Stimulated activated CD8-positive, alpha-beta memory T cell treated with anti-CD3 and anti-CD28 coated beads, Interleukin-7, amount 100 ng/mL, for 1 hour (primary cell): Measurements from ENCODE around the gene ERCC5.

Experiments used
- DNase-seq, 2 donors: peaks; one replicate each; pipeline ENCODE4 v3.0.0-alpha.2; 2020; ENCODE audit warnings: low read depth in 2 of 2

Gene ERCC5

DNA sequence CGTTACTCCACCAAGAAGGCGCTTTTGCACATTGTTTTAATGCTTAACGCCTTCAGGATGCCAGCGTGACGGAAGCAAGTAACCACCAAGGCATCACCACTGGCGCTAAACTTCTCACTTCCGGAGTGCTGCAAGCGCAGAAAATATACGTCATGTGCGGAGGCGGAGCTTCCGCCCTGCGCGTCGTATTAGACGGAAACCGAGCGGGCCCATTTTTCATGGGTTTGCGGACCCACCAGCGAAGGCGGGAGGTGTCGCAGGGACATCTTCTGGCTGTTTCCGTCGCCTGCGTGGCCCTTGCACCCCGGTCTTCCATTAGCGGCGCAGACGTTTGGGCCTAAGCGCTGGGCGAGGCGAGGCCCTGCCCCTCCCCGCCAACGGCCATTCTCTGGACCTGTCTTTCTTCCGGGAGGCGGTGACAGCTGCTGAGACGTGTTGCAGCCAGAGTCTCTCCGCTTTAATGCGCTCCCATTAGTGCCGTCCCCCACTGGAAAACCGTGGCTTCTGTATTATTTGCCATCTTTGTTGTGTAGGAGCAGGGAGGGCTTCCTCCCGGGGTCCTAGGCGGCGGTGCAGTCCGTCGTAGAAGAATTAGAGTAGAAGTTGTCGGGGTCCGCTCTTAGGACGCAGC is at the start of gene ERCC5:
ERCC5 (plus strand) TSS at position 403 of the 631 bp plus-strand sequence. CDS start 235 bp downstream, outside the sequence.
- peak; percentile 93 to 94 for DNase-seq

DNA sequence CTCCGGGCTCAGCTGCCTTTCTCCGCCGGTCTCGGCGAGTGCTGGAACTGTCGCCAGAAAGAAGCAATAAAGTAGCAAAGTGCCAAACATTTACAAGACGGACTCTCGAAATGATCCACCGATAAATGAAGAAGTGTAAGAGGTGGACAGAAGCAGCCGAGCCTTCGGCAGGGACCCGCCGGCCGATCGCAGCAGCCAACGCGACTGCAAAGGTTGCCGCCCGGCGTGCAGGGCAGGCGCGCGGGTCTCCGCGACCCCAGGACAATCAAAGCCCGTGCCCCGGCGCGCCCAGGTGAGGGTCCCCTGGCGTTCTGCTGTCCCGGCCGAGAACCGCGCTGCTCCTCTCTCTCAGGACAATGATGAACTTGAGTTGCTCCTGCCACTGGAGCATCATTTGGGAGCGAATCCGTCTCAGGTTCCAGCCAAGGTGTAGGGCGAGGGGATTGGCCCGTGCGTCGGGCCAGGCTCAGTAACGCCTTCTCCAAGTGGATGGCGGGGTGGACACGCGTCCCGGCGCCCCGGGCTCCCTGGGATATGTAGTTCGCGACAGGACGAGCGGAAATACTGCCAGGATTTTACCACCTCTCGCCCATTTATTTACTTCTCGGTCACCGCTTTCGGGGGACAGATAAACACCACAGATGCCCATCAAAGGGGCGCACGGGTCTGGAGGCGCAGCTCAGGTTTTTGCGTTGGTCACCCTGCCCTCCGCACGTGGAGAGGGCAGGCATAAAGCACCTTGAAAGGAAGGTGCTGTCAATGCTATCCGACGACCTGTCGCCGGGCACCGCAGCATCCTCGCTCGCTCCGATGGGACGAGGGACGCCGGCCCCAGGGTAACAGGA is 47.0 kb upstream of the ERCC5 start, which contains the start of the genes BIVM and POGLUT2:
BIVM (plus strand) TSS at position 539 of the 845 bp plus-strand sequence. CDS start 8,149 bp downstream, outside the sequence.
POGLUT2 (minus strand) TSS at position 396 of the 845 bp plus-strand sequence; CDS start at position 90, 306 bp downstream.
- DNase-seq, result peak; percentile 32 to 38

DNA sequence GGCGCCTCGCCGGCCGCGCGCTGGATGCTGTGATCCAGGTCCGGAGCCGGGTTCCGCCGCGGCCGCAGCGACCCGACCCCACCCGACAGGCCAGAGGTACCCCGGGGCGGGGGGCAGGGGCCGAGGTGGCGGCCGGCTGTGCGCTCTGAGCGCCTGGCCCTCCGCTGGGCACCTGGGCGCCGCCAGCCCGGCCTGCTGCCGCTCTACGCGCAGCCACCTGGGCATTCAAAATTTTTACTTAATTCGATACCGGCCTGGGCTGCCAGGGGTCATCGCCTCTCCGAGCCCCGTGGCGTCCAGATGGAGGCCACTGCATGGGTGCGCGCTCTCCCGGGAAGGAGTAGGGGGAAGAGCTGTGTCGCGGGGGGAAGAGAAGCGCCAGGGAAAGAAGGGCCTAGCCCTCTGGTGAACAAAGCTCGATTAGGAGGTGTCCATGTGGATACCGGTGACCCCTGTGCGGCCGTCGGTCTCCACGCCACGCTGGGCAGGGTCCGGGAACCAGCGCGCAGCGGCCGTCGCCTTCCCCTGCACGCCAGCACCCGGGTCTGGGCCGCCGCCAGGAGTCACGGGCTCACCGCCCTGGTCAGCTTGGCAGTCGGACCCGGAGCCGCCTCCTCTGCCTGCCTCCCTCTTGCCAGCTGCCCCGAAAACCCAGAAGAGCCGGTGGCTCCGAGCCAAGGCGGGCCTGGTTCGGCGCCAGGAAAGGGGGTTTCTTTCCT is 46.2 kb upstream of the ERCC5 start:
- no peak for DNase-seq

DNA sequence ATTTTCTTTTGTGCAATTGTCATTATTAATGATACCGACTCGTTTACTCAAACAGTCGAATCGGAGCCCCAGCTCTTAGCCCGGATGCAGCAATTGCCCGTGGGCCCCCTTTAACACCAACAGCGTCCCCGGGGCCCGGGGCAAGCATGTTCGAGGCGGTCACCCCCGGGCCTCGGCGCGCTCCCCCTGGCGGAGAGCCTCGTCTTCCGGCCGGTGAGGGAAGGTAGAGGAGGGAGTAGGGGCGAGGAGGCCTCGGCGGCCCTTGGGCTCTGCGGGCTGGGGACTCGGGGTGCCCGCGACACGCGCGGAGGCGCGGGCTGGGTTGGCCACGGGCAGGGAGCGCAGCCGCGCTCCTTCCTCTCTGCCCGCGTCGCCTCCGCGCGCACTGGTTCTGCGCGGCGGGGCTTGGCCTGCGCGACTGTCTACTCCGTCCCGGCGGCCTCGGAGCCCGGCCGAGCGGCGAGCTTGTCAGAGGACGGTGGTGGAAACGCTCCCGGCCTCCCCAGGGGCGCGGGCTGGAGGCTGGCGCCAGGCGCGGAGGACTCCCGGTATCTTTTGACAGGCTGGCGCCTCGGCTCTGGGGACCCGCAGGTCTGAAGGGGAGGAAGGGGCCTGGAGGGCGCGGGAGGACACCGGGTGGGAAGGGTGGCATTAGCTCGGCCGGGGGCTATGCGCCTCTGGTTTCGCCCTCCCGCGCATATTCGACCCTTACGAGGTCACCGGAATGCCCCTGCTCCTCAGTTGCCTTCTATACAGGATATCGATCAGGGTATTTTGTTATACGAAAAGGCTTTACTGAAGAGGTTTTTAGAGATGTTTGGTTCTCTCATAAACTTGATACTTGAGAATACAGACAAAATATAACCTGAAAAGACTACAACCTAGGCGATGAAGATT is 45.4 kb upstream of the ERCC5 start:
- peak; percentile 62 to 73 for DNase-seq

DNA sequence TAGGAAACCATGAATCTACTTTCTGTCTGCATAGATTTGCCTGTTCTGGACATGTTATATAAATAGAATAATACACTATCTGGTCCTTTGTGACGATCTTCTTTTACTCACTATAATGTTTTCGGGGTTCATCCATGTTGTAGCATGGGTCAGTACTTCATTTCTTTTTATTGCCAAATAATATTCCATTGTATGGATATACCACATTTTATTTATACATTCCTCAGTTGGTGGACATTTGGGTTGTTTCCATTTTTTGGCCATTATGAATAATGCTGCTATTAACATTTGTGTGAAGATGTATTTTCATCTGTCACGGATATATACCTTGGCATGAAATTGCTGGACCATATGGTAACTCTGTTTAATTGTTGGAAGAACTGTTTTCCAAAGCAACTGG is 40.2 kb upstream of the ERCC5 start:
- no peak for DNase-seq

DNA sequence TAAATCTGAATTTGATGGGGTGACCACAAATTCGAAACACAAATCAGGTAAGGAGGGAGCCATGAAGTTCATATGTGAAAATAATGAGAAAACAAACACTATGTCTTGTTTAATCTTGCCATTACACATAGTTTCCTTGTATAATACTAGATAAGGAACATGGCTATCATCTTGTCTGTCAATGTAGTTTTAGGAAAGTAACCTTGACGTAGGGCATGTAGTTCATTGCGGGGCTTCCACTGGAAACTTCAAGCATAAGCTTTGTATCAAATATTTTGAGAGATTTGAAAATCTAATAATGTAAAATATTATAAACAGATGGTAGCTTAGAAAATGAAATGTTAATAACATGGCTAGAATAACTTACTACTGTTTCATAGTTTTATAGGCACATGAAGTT is 38.1 kb upstream of the ERCC5 start:
- no peak for DNase-seq

DNA sequence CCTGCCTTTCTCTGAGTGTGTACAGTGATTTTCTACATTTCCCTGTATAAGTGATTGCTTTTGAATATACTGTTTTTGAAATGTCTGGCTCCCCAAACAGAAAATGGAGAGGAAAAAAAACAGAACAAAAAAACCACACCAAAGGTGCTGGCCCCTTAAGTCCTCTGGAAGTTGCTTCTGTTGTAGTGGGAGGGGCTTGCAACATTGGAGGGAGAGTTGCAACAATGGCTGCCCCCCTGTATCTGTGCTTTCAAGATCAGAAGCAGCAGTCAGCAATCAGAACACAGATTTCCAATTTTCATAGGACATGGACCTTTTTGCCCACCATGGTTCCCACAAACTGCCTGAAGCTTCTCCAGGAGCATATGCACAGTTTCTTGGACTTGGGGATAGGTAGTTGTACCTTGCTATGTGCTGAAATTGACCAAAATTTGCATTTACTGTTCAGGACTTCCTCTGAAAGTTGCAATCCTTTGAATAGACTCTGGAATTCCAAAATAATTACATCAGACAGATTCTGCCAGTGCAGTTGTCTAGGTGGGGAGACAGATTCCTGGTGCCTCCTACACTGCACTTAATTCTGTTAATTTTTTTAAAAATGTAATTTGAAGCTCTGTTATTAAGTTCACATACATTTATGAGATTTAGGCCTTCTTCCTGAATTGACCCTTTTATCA is 33.1 kb upstream of the ERCC5 start:
- no peak for DNase-seq

DNA sequence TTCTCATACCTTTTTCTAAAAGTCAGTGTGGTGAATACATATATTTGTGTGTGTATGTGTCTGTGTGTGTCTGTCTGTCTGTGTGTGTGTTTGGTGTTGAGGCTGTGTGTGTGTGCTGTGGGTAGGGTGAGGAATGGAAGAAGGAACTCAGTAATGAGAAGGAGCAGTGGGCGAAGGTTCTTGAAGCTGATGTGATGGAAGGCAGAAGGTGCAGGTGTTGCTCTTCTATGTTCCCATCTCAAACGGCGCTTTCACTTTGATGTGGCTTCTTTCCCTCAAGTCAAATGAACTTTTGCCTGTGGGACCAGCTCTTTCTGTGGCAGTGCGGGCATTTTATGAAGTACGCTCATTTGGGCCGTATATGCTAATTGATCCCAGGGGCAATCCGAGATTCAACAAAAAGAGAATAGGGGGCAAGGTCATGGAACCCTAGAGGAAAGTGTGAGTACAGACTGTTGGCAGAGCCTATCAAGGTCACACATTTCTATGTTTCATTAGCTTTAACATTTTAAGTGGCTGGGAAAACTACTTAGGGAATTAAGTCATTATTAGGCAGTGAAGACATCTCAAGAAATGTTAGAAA is 31.7 kb upstream of the ERCC5 start:
- no peak for DNase-seq

DNA sequence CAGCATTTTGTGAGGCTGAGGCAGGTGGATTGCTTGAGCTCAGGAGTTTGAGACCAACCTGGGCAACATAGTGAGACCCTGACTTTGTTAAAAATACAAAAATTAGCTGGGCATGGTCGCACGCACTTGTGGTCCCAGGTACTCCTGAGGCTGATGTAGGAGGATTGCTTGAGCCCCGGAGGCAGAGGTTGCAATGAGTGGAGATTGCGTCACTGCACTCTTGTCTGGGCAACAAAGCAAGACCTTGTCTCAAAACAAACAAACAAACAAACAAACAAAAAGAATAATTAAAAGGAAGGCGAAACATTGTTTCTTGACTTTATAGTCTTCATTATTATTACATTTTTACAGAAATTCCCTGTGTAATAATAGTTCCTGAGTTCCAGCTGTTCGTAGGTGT is 31.0 kb upstream of the ERCC5 start:
- DNase-seq, result no peak

DNA sequence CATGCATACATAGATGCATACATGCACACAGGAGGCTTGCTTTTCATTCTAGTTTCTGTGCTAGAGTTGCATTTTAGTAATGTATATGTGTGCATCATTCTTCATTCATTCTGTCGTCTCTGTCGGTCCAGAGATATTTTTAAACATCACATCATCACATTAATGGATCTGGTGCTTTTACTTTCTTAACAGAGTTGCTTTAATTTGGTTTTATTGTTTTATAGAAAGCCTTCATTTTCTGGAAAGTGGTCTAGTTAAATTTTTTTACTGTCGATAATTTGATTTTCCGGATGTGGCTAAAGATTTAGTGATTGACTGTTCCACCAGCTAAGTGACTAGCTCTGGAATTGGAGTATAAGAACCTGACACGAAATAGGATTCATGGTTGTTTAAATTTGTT is 30.0 kb upstream of the ERCC5 start:
- no peak for DNase-seq

DNA sequence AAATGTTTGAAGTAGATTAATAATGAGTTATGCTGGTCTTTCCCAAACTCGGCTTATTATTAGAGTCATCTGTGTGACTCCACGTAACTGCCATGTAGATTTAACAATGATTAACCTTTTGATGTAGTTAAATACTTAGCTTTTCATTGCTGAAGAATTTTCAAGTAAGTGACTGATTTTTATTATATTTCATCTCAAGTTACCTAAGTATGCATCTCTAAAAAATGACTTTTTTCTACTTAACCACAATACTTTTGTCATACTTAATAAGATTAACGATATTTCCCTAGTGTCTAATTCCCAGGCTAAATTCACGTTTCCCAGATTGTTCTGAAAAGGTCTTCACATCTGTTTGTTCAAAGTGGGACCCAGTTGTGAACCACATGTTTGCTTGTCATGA is 29.1 kb upstream of the ERCC5 start:
- DNase-seq, result no peak

DNA sequence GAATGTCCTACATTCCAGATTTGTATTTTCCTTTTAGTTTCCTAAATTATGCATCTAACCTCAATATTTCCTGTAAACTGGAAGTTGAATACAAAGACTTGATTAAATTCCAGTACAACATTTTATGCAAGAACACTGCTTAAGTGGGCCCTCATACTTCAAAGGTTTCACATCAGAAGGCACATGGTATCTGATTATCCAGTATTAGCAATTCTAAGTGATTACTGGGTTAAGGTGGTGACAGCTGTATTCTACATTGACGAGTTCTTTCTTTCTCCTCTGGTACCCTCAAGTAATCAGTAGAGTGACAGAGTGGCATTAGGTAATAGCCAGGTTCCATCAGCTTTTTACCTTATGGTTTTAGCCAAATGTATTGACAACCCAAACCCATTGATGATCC is 28.6 kb upstream of the ERCC5 start:
- no peak for DNase-seq

DNA sequence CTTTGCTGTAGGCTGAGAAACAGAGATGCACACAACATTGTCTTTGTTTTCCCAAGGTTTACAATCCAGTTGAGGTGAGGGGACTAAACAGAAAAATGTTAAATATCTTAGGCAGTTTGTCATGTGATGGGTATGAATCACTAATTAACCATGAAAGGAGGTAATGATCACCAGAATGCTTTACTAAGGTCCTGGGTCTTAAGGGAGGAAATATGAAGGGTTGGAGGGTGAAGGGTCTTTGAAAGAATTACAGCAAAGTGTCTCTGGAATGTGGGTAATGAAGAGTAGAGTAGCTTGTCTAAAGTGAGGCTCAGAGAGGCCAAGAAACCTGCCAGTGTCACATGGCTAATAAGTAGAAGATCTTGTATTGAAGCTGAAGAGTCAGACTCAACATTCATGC is 27.9 kb upstream of the ERCC5 start:
- no peak for DNase-seq

DNA sequence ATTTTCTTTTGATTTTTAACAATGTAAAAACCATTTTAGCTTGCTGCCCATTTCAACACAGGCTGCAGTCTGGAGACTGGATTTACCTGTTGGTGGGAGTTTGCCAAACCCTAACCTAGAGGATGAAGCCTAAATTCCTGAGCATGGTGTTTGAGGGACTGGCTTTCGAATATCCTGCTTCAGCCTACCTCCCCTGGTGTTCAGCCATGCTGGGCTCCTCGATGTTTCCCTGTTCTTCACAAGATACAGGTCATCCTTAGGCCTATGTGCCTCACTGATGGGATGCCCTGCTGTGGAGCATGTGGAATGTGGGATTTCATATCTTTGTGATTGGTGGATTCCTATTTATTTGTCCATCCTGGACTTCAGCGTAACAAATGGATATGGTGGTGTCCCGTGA is 20.4 kb upstream of the ERCC5 start:
- DNase-seq, result no peak

DNA sequence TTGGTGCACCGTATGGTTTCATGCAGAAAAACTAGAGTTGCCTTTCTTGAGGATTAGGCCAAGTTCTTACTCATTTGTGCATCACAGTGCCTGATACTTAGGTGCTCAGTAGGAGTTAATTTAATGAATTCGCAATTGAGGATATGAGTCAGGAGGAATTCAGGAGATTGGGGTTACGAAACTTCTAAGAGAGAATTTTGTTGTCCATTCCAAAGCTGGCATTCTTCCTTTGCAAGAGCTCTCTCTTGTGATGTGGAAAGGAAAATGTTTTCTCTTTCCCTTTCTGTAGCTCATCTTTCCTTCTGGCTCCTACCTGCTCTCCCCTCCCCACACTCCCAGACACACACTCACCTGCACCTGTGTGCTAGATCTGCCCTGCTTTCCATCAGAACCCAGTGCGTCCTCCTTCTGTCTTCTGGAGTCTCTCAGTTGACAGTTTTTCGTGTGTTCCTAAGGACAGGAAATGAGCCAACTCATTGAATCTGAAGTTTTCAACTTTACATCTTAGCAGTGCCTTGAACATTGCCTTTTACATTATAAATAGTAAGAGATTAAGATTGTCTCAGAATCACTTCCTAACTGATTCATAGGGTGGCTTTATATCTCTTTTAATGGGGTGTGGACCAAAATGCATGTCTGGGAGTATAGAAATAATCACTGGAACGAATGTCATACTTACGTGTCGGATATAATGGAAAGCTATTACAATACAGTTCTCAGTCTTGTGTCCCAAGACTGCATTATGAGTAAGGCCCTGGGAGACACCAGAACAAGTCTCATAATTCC is 19.7 kb upstream of the ERCC5 start:
- DNase-seq, result no peak

DNA sequence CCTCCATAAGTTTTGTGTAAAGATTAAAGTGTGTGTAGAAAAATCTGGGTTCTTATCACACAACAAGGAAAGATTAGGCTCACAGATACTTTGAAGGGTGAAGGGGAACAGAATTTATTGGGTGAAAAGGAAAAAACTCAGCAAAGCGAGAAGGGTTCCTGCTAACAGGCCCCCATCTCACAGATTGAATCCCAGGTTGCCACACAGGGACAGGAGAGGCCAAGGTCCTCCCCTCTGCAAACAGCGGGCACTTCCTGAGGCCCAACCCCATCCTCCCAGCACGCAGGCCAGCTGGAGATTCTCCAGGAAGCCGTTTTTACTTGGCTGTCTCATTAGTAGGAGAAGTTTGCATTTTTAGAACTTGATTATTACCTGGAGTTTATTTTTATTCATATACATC is 15.2 kb upstream of the ERCC5 start:
- DNase-seq, result no peak

DNA sequence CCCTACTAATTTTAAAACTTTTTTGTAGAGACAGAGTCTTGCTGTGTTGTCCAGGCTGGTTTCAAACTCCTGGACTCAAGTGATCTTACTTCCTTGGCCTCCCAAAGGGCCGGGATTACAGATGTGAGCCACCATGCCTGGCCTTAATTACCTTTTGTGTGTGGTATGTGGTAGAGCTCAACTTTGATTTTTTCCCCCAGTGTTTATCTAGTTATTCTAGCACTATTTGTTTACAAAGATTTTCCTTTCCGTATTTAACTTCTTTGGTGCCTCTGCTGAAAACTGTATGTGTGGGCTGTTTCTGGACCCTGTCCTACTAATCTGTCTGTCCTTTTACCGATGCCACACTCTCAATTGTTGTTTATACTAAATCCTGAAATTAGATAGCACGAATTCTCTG is 9.4 kb upstream of the ERCC5 start:
- no peak for DNase-seq

DNA sequence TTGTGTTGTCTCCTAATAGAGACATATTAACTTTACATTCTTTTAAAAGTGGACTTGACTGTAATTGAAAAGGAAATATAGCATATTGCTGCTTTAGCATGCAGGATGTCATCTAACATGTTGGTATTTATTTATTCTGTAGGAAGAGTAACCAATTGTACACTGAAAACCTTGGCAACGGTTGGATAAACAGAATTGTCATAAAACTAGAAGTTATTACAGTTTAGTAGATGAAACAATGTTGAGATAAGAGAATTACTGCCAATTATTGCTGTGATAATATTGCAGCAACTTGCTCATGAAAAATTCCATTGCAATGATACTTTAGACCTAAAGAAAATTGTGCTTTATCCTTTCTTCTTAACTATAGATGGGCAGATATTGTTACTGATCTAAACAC is 7.6 kb upstream of the ERCC5 start:
- no peak for DNase-seq

DNA sequence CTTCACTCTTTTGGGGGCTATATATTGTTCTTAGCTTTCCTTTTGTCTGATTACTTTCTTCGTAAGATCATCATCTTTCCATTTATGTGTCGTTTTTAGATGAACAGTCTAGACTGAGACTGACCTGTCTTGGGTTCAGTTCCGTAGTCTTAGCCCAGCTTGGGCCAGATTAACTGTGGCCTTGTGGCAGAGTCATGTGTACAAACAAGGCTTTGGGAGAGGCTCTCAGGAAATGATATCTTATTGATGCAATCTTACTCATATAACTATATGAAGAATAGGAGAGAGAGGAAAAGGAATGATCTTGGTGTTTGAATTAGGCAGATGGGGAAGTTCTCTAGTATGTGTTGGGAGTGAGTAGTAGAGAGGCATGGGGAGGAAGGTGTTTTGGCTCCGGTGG is 6.8 kb upstream of the ERCC5 start:
- DNase-seq, result no peak

DNA sequence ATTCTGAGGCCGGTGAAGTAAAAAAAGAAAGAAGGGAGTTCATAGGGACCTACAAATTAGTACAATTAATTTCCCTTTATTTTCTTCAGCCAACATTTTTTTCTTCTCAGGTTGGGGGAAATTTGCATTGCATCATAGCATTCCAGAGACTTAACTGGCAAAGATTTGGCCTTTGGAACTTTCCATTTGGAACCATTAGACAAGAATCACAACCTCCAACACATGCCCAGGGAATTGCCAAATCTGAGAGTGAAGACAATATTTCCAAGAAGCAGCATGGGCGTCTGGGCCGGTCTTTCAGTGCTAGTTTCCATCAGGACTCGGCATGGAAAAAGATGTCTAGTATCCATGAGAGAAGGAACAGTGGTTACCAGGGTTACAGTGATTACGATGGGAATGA is 6.4 kb upstream of the ERCC5 start:
- DNase-seq, result no peak
